HG02870 (cell line): ENCODE measurements around the gene RASAL3.
A peak's percentile ranks its signal among the peaks of the same experiment; 100 is the strongest.
"Not testable (repeated sequence)": the region's sequence is repeated elsewhere in the genome, so short reads cannot be mapped to it uniquely, and the experiment has no call there.

Source experiments
- ATAC-seq: cut with Tn5 transposase; IDR thresholded peaks from one replicate; pipeline ENCODE4 v1.9.1; 2021; ENCODE audit warnings: mild to moderate bottlenecking, moderate library complexity; ENCODE audit not compliant: unreplicated experiment

The RASAL3 gene

DNA sequence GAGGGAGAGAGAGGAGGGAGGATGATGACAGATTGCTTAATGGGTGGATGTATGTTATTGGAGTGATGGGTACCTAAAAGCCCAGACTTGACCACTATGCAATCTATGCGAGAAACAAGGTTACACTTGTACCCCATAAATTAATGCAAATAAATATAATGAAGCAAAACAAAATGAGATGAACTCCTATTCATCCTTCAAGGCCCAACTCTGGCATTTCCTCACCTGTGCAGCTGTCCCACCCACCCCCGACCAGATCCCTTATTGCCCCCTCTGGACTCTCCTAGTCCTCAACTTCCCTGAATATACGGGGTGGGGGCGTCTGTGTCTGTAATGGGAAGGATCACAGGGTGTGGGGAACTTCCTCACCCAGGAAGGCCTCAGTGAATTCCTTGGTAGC lies 10.8 kb upstream of the RASAL3 start:
- ATAC-seq = no peak

DNA sequence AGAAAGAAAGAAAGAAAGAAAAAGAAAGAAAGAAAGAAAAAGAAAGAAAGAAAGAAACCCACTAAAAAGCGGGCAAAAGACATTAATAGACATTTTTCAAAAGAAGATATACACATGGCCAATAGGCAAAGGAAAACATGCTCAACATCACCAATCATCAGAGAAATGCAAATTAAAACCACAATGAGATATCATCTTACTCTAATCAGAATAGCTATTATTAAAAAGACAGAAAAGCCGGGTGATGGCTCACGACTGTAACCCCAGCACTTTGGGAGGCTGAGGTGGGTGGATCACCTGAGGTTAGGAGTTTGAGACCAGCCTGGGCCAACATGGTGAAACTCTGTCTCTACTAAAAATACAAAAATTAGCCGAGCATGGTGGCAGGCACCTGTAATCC lies 9.5 kb upstream of the RASAL3 start:
- not testable (repeated sequence) for ATAC-seq

DNA sequence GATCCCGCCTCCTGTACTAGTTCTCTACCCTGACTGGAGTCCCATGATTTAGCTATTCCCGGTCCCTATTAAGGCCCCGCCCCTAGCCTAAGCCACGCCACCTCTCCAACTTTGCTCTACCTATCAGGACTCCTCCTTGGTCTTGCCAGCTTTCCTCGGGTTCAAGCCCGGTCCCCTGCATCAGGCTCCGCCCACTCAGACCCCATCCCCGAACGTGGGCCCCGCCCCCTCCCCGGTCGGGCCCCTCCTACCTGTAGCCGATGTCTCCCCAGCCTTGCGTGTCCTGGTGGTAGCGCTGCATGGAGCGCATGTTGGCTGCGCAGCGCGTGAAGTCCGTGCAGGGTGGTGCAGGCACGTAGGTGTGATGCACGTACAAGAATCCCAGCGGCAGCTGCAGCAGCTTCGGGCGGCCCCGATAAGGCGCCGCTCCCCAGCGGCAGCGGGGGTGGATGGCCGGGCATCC lies 7.3 kb upstream of the RASAL3 start:
- ATAC-seq = no peak

DNA sequence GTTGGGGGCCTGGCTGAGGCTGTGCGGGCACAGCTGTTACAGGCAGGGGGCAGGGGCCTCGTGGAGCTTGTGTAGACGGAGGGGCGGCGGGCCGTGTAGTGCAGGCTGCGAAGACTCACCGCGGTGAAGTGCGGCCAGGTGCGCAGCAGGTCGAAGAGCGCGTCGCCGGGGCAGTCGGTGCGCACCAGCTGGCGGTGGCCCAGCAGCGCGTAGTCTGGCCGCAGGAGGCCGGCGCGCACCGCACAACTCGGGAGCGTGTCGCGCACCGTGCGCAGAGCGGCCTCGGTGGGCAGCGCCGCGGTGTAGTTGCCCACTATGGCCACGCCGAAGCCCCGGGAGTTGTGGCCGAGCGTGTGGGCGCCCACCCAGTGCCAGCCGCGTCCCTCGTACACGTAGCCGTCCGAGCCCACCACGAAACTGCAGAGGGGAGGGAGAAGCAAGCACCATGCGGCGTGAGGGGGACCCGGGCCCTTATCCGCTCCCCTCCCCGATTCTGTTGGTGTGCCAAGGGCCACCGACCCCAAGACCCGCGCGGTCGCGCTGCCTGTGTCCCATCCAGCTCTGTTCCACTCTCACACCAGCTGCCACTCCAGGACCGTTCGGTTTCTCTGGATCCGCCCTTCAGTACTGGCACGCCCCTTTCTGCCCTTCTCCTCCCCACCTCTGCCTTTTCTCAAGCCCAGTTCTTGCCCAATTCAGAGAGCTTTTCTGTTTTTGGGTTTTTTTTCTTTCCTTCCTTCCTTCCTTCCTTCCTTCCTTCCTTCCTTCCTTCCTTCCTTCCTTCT lies 5.4 kb upstream of the RASAL3 start:
- no peak for ATAC-seq

DNA sequence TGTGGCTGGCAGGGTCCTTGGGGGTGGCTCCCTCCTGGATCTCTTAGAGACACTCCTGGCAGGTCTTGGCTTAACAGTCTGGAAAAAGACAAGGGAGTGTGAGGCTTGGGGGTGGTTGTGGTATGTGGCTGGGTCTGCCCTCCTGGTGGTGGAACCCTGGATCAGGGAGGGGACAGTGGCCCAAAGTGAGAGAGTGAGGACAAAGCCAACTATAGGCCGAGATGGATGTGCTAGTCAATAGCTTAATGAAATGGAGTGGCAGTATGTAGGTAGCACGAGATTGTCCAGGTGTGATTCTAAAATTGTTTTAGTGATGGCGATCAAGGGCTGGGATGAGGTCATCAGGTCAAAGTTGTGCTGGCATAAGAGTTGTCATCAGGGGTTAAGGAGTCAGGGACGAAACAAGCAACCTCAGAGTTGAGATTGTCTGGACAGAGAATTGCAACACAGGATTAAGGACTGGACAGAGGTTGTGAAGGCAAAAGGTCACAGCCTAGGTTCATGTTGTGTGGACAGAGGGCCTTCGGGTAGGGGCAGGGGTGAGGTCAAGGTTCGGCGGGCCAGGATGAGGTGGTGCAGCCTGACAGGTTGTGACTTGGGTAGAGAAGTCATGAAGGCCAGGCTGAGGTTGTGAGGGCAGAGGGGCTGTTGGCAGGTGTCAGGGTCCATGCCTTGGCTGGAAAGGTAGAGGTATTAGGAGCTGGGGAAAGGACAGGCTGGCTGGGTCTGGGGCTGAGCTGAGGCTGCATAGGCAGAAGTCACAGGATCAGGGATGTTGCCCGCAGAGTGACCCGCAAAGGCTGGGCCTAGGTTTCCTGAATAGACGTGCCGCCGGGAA lies 4.5 kb upstream of the RASAL3 start:
- ATAC-seq = no peak

DNA sequence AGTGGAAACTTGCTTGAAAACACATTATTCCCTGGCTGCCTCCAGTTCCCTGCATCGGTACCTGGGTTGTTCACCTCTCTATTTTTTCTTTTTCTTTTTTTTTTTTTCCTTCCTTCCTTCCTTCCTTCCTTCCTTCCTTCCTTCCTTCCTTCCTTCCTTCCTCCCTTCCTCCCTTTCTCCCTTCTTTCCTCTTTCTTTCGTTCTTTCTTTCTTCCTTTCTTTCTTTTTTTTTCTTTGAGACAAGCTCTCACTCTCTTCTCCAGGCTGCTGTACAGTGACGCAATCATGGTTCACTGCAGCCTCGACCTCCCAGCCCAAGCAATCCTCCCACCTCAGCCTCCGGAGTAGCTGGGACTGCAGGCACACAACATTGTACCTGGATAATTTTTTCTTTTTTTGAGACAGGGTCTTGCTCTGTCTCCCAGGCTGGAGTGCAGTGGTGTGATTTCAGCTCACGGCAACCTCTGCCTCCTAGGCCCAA lies 3.4 kb upstream of the RASAL3 start:
- ATAC-seq = no peak

DNA sequence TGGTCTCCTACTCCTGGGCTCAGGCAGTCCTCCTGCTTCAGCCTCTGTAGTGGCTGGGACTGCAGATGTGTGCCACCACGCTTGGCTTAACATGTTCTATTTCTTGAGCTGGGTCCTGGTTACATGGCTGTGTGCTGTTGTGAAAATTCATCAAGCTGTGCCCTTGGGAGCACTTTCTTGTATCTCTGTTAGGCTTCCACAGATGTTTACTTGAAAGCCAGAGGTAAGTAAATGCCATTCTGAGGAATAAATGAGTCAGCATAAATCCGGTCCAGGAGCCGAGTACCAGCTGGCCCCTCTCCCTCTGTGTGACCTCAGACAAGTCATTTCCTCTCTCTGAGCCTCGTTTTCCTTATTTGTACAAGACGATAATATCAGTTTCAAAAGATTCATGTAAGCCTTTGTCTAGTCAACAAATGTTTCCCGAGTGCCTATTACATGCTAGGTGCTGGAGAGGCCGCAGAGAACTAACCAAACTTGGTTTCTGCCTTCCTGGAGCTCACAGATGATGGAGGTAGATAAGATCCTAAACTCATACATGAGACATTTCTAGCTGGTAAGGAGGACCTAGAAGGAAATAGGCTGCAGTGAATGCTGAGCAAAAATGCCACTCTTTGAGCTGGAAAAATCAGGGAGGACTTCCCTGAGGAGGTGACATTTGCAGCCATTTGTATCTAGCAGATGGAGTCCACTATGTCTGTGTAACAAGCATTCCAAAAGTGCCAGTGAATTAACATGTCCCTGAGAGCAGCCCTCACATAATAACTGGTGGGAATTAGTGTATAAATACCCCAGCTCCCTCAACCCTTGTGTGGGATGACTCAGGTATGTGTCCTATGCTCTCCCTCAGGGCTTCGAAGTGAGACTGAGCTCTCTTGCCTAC lies 2.7 kb upstream of the RASAL3 start:
- peak; percentile 56 for ATAC-seq

DNA sequence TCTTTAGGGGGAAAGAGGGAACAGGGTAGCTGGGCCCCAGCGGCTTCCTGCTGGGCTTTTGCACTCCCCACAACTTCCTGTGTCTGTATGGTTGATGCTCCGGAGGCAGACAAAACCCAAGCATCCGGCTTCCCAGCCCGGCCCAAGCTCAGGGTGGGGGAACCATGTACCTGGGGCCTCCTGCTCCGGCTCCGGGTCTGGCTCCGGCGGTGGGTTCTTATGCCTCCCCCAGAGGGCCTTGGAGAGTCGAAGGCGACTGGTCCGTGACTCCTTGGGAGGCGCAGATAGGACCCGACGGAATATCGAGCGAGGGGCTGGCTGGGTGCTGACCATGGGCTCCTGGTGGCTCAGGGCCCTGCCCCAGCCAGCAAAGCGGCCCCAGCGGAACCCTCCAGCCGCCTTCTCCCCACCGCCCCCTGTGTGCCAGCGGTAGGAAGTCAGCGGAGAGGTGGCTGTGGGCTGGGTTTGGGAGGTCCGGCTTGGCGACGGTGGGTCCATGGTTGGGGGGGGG lies 428 bp downstream of the RASAL3 start:
- ATAC-seq = peak; percentile 47

DNA sequence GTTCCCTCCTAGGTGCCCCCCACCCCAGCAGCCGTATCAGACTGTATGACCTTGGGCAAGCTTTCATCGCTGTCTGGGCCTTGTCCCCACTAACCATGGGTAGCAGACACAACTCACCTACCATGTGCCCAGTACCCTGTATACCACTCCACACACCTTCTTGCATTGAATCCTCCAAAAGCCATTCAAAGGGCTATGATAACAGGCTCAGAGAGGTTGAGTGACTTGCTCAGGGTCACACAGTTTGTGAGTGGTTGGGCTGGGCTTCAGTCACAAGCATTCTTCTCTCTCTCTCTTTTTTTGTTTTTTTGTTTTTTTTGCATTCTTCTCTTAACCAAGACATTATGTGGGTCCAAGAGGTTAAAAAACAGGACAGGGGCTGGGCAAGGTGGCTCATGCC lies 2.6 kb downstream of the RASAL3 start:
- no peak for ATAC-seq

DNA sequence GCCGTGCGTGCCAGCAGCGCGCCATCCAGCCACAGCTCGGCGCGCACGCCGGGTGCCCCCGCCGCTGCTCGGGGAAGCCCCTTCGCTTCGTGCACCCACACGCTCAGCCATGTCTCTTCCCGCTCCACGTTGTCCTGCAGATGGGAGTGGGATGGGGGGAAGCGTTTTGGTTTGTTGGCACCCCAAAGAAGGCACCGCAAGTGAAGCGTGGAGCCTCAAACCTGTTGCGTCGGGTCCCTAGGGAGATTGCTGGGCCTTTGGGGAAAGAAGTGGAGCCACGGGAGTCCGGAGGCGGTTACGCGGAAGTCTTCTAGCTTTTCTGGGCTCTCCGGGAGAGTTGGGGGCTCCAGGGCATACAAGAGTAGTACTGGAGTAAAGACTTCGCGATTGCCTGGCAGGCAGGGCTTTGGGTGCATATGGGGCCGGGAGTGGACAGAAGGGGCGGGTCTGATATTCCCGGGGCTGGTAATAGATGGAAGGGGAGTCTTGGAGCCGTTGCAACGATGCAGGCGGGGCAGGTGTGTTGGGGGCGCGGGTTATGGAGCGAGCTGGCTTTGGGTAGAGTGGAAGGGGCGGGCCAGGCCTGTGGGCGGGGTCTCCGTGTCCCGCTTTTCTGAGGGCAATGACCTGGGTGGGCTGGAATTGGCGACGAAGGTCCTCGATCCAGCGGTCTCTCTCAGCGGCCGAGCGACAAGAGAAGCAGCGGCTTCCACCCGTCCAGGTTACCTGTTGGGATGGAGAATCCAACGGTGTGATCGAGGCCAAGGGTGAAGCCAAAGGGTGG lies 6.5 kb downstream of the RASAL3 start:
- ATAC-seq = no peak

DNA sequence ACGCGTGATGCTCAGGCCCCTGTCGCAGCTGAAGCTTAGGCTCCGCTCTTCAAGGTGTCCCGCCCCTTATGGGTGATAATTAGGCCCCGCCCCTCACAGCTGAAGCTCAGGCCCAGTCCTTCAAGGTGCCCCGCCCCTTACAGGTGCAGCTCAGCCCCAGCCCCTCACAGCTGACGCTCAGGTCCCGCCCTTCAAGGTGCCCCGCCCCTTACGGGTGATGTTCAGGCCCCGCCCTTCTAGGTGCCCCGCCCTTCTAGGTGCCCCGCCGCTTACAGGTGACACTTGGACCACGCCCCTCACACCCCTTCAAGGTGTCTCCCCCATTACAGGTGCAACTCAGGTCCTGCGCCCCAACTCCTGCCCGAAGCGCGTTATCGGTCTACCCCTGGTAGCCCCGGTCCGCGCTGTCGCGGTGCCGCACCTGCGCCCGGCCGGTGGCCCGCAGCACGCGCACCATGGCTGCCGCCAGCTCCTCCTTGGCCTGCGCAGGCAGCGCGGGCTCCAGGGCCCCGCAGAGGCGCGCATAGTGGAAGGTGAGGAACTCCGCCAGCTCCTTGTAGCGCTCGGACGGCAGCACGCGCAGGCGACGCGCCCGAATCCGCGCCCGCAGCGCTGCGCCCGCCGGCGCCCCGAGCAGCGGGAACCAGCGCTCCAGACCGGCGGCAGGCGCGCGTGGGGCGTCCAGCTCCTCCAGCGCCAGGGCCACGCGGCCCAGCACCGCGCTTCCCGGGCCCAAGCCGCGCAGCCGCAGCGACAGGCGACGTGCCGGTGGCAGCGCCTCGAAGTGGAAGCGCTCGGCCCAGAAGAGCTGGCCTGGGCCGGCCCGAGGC lies 7.3 kb downstream of the RASAL3 start:
- no peak for ATAC-seq

DNA sequence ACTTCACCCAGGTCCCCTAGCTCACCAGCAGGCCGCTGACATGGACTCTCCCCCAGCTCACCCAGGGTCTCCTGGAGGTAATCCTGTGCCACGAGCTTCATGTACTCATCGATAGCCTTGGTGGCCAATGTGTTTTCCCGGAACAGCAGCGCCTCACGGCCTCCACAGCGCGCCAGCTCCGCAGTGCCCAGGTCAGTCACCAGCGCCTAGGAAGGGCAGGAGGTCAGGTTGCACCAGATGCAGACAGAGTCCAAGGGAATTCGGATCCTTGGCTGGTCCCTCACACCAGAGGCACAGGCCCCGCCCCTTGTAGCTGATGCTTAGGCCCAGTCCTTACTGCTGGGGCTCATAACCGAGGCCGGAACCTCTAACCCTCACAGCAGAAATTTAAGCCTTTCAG lies 7.9 kb downstream of the RASAL3 start:
- ATAC-seq = no peak

DNA sequence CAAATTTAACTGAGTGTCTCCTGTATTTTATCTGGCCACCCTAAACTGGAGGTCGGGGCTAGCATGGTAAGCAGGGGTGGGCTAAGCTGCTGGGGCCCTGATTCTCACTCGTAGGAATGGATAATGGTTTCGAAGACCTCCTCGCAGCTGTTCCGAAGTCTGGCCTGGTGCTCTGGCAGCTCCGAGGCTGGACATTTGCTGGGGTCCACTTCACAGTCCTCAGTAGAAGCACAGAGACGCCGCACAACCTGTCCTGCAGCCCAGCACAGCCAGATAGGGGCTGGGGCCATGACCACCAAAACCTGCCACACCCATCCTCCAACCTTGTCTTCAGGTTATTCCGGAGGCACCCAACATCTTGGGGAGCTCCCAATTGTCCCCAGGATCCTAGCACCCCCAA lies 8.3 kb downstream of the RASAL3 start:
- no peak for ATAC-seq

DNA sequence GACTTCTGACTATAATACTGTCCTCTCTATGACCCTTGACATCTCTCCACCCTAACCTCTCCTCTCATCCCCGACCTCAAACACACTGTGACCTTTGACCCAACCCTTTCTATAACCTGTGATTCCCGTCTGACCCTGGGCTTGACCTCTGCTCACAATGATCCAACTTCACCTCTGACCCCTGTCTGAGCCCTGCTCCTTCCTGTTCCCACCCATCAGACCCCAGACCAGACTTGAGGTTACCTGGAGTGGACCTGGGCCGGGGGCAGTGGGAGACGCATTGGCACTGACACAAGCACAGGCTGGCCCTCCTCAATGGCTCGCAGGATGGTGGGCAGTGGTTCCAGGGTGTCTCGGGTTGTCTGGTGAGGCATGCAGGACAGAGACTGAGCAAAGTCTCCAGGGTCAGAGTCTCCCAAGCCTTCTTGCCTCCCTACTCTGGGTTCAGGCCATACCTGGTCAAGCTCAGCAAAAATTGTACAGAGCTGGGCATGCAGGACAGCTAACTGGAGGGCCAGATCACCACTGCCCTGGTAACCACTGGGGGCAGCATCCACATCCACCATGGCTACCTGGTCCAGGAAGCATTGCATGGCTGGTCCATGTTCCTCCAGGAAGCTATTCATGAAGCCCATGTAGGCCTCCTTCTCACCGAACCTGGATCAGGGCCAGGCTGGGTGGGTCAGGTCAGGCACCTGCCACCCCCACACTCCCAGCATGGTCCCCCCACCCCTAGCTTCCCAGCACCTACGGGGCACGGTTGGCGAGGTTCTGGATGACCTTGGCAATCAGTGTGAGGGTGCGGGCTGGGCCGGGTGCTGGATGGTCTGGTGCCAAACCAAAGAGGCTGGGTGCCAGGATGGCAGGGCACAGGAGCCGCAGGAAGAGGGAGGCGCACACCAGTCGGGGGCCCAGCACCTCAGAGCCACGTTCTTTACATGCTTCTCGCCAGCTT lies 10.2 kb downstream of the RASAL3 start:
- ATAC-seq = no peak

DNA sequence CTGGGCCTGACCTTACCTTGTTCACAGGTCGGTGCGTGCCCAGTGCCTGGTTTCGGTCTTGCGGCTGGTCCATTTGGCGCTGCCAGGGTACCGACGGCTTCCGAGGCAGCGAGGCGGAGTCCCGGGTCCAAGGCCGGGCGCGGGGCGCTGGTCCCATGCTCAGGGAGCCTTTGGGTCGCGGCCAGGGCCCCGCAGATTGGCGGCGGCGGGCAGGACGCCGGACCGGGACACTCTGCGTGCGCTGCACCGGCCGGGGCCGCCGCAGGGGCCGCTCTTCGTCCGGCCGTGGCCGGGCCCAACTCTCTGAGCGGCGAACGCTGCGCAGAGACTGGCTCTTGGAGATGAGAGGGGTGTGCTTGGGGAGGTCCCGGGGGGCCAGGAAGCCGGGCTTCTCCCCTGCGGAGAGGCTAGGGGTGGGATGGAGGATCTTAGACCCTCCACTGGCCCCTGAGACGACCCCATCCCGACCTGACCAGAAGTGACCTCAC lies 11.2 kb downstream of the RASAL3 start:
- ATAC-seq = no peak

DNA sequence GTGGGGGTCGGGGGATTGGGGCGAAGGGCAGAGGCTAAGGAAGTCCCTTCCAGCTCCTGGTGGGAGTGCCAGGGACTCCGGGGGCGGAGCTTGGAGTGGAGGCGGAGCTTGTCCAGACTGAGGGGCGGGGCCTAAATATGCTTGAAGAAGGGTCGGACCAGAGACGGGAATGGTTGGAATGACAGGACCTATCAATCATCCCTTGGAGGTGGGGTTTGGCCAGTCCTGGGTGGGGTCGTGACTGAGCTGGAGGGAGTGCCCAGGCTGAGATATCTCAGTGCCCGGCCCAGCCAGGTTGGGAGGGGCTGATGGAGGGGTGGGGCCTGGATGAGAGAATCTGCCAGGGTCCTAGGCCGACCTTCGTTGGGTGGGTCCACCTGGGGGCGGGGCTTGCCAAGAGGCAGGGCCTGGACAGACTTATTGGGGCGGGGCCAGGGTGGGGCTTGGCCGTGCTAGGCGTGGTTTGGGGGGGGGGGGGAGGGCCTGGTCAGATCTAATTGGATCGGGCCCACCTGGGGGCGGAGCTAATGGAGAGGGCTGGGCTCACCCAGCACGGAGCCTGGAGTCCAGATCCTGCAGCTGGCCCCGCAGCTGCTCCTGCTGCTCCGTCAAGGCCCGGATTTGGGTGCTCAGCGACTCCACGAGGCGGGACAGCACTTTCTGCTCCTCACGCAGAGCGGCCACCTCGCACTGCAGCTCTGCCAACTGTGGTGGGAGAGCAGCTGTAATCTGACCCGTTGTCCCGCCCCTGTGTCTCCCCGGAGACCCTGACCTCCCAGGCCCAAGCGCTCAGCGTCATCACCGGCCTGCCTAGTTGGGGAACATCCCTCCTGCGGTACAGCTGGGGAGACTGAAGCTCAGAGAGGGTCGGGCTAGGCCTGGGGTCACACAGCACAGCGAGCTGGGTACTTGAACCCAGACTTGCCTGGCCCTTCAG lies 12.0 kb downstream of the RASAL3 start:
- ATAC-seq = no peak

DNA sequence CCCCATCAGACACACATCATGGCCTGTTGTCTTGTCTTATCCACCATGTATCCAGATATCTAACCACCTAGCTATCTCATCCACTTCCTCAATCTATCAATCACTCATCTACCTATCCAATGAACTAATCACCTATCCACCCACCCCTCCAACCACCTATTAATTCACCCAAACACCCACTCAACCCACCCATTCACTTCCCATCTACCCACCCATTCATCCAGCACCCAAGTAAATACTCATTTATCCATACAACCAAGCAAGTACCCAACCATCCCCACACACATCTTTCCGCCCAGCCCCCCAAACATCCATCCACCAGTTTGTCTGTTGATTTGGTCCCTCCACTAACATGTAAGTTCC lies 13.8 kb downstream of the RASAL3 start:
- ATAC-seq = no peak
